GM23248 (cell line): ENCODE data around the gene NTNG2.

Experiments used
- EZH2 ChIP-seq: fragments of 200-600 bp; sonication (generic); IDR thresholded peaks from 2 replicates; pipeline ENCODE4 v1.6.1; 2018; ENCODE audit warnings: antibody characterized with exemption, mild to moderate bottlenecking; ENCODE audit not compliant: insufficient read depth, poor library complexity, severe bottlenecking
- EZH2phosphoT487 ChIP-seq: fragments of 200-600 bp; sonication (generic); IDR thresholded peaks from 2 replicates; pipeline ENCODE4 v1.6.1; 2018; ENCODE audit warnings: antibody characterized with exemption, moderate library complexity, mild to moderate bottlenecking, low read depth; ENCODE audit not compliant: insufficient read depth

DNA sequence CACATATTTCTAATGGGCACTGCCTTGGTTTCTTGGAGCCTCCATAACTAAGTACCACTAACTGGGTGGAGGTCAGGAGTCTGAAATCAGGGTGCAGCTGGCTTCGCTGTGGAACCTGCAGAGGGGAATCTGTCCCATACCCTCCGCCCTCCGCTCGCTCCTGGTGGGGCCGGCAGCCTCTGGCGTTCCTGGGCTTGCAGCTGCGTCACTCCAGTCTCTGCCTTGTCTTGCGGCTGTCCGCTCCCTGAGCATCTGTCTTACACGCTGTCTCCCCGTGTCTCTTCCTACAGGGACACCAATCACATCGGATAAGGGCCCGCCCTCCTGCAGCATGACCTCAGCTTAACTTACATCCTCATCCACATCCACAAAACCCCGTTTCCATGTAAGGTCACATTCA lies 45.4 kb downstream of the NTNG2 start:
- TF ChIP-seq EZH2 (no peak), EZH2phosphoT487 (no peak)
